HG03342 (cell line): Measurements from ENCODE around the gene DCTN3.

Experiments
- ATAC-seq: cut with Tn5 transposase; IDR thresholded peaks from one replicate; pipeline ENCODE4 v1.9.1; 2021; ENCODE audit warnings: mild to moderate bottlenecking, moderate library complexity; ENCODE audit not compliant: unreplicated experiment

Gene DCTN3

DNA sequence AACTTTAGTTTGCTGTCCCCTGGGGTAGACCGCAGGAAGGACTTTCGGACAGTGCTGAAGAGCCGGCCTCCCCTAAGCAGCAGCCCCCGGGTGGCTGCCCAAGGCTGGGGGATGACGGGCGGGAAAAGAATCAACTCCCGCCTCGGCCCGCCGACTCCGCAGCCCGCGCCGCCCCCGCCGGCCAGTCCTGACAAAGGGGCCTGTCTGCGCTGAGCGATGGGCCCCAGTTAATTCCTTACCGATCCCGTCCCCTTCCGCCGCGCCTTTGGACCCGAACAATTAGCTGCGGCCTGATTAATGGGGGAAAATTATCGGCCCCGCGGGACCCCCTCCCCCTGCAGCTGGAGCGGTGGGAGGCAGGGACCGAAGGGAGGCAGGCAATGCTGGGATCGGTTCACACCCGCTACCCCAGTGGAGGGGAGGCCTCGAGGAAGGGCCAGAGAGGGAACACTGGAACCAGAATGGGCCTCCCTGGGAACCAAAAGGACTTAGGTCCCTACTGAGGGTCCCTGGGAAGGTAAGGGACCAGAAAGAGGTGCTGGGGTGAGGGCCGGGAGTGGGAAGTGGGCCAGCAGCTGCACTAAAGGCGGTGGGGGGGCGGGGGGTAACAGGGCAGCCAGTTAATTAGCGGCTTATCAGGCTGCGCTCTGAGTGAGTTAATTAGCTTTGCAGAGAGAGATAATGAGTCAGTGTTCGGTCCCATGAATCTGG lies 4.3 kb upstream of the DCTN3 start:
- no peak for ATAC-seq

DNA sequence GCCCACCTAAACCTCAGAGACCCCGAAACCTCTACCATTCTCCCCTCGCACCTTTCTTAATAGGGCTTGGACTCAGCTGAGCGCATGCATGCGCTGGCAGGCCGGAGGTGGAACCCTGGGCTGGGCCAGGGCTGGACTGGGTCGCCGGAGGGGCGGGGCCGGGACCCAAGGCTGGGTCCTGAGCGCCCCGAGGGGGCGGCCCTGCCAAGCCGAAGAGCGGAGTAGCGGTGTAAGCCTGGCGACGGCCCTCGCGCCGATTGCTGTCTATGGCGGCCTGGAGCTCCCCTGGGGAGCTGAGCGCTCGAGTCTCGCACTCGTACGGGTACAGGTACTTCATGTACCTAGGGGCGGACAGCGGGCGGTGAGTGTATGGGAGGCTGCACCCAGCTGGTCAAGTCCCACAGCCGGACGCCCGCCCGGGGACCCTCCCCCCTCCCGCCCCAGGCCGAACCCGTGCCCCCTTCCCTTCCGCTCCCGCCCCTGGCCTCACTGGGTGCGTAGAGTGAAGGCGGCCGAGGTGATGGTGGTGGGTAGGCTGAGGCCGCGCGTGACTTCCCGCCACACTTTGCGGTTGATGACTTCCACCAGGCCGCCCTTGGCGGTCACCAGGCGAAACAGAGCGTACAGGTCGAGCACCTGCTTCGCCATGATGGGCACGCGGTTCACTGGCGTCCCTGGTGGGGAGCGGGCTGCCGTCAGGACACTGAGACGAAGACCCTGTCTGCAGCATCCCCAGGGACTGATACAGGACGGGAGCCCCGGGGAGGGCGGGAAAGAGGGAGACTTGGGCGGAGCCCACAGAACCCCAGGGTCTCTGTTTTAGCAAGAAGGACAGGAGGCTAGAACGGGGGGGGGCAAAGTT lies 3.3 kb upstream of the DCTN3 start:
- ATAC-seq = no peak

DNA sequence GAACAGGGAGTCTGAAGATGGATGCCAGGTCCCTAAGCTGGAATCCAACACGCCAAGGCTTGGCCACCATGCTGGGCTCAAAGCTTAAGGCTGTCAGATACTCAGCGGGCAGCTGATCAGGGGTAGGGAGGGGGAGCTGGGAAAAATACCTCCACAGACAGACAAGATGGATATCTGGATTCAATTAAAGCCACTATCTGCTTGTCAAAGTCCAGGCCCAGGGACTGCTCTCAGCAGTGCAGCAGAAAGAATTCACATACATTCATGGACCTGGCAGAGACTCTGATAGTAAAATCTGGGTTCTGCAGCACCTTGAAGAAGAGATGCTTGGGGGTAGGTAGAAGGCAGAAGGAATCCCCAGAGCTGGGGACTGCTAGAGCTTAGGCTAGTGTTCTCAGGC lies 5.2 kb downstream of the DCTN3 start:
- ATAC-seq = no peak

DNA sequence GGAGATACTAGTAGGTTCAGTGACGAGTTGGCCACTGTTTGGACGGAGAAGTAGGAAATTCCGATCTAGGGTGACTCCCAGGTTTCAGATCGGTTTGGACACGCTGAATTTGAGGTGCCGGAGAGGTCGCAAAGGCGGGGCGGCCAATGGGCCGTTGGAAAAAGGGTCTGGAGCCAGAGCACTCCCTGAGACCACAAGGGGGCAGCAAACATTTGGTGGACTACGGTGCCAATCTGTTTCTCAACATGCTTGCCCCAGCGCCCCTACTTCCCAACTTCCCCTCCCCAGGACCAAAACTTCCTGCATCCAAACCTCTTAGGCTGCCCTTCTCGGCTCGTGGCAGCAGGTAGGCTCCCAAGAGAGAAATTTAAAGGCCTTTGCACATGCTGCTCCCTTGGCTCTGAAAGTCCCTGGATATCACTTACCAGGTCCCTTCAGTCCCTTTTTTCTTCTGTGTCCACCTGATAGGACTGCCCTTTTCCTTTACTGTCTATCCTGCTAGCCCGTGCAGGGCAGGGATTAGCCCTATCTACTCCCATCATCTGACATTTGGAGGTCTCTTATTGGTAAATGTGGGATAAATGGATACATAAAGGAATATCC lies 7.4 kb downstream of the DCTN3 start:
- ATAC-seq = no peak

DNA sequence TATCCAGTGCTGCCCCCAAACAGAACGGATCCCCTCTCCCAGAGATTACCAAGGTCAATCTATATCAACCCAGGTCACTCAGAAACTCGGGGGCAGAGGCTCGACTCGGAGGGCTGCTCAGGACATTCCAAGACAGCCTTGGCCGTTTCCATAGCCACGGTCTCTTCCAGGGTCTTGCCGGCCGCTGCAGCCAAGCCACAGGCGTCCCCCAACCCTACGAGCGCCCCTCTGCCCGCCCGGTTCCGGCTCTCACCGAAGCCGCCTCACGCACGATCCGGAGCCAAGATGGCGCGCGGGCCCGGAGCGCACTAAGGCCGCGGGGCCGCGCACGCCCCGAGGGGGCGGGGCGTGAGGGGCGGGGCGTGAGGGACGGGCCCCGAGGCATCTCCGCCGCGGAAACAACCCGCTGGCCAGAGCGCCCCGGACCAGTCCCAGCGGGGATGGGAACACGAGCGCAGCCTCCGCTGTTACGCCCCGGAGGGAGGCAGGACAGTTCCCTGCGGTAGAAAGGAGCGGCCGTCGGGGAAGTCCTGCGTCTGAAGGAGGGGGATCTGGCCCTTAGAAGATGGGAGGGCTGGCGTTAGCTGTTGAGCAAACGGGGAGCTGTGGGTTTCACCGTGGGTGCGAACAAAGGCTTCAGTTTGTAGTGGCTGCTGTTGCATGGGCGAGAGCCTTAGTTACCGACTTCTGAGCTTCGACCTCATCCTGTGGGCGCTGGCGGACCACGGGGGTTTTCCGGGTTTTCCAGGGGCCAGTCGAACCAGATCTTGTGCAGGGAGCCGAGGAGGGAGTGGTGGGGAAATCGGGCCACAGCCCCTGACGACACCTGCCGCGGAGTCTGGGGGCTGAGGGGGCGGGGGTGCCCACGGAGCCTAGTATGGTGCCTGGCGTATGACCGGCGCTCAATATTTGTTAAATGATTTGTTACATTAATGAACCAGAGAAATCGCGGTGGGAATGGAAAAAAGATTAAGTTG lies 8.2 kb downstream of the DCTN3 start, which contains the start of gene RPP25L:
TSS of gene RPP25L (minus strand) at position 287 of the 977 bp plus-strand sequence. CDS start 801 bp downstream, outside the sequence.
- ATAC-seq = peak; percentile 80

DNA sequence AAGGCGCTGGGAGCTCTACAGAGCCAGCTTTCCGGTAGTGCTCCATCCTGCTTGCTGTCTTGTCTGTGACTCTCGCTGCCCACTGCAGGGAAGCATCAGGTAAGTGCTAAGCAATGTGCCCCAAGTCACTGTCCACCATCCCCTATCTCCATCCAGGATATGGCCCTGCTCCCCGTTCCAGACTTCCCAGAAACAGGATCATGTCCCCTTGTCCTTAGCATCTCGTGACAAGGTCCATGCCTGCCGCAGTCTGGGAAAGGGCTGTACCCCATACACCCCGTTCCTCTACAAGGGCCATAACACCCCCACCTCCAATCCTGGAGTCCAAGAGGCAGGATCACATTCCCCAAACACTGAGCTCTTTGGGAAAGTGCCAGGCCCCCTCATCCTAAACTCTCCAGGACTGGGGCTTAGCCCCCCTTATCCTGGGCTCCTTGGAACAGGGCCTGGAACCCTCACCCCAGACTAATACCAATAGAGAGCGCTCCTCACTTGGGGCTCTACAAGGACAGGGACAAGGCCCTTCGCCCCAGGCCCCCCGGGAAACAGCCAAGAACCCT lies 9.0 kb downstream of the DCTN3 start:
- no peak for ATAC-seq

DNA sequence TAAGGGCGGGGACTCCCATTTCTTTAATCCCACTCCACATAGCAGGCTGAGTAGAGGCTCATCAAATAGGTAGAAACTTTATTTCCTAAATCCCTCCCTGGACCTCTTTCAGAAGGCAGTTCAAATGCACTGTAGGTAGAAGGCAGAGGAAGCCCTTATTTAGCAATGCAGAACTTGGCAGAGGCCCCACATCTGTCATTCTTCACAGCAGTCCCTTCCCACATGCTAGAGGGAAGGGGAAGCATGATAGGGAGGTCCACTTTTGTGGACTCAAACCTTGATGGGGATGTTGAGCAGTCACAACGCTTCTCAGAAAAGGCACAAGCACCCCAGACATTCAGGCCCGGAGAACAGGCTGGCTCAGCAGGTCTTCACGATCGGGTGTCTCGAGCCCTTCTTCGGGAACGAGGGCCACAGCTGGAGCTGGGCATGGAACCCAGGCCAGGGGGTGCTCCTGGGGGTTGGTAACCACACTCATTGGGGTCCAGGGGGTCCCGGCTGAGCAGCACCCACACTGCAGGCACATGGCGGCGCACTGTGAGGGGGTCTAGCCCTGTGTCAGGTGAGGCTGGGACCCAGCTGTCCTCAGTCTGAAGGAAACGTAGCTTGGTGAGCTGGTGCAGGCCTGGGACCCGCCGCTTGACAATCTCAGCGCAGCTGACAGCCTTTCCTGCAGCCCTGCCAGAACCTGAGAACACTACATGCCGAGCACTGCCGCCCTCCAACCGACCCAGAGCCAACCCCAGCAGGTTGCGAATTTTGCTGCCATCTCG lies 9.7 kb downstream of the DCTN3 start:
- ATAC-seq = no peak

DNA sequence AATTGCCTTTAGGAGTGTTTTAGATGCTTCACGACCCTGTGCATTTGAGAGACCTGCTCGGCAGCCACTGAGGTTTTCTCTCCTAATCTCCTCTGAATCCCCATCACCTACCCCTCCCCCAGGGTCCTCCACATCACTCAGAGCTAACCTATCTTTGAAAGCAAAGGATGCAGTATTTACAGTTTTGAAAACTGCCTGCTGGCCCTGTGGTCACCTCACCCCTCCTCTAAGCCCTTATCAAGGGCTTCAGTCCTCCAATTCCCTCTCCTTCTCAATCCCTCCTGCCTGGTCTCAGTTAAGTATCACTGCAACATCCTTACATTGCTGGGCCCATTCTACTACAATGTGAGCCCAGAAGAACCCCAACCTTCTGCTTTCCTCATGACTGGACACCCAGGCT lies 13.0 kb downstream of the DCTN3 start:
- ATAC-seq = no peak

DNA sequence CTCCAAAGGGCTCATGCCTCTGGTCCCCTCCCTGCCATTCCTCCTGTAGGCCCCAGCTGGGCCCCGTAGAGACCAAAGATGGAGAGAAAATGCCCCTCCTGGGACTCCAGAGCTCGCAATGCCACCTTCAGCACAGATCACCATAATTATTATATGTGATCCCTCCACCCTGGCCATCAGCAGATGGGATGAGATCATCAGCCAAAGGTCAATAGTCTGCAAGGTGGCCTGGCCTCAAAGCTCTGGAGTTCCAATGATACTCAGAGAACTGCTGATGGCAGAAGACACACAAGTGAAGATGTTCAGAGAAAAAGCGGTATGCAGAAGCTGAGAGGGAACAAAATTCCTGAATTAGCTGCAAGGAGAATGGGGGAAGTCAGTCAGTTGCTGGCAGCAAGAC lies 13.4 kb downstream of the DCTN3 start:
- no peak for ATAC-seq

DNA sequence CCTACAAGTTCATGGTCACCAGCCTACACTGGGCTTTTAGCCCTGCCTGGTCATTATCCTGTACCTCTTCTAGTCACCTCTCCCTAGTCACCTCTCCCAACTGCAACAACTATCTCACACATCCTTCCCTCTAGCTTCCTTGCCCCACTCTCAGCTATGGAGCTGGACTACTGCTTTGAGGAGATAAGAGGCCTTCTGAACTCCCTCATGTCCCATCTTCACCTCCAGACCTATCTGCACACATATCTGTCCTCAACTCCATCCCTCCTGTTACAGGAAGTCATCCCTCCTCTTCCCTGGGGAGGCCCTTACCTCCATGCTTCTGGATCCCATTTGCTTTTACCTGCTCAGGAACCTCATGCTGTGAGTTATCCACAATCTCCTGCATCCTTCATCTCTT lies 14.1 kb downstream of the DCTN3 start:
- no peak for ATAC-seq

DNA sequence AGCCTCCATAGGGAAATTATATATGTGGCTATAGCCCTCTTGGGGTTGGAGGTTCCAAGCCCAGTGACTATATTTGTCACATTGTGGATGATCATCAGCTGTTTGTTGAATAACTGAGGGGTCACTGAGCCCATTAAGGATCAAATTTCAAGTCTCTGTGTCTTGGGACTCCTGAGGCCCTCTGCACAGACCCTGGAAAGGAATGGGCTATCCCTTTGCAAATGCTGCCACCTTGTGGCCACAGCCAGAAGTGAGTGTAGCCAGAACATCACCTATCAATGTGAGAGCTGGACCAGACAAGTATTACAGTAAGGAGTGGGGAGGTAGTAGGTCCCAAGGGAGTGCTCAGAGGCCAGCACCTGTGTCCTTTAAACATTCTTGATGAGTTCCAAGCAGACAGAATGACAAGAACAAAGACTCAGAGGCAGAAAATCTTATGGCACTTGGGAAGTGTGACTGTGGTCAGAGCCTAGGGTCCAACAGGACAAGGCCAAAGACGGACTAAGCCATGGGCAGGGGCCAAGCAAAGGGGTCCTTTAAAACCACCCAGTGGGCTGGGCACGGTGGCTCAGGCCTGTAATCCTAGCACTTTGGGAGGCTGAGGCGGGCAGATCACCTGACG lies 16.6 kb downstream of the DCTN3 start:
- ATAC-seq = peak; percentile 70

DNA sequence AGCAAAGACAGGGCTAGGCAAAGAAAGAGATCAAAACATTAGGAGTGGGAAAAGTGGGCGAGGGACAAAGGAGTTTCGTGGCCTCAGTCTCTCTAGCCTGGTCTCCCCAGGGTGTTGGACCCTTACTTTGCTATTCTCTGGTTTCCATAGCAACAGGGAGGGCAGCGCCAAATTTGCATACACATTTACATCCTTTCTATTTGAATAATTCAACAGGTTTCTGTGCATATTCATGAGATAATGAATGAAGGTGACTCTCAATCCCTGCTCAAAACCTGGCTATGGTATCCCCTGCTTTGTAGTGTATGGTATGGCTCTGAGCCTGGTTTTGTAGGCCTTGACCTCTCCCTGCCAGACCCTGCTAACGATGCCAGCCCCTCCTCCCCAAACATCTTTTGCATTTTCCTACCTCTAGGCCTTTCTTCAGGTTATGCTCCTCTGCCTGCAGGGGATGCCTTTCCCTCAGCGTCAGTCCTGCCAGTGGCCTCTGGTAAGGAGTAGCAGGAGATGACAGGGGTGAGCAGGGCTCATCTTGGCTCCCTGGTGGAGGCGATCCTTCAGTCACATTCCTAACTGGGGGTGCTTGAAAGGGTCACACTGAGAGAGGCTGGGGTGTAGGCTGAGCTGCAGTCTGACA lies 18.2 kb downstream of the DCTN3 start:
- no peak for ATAC-seq

DNA sequence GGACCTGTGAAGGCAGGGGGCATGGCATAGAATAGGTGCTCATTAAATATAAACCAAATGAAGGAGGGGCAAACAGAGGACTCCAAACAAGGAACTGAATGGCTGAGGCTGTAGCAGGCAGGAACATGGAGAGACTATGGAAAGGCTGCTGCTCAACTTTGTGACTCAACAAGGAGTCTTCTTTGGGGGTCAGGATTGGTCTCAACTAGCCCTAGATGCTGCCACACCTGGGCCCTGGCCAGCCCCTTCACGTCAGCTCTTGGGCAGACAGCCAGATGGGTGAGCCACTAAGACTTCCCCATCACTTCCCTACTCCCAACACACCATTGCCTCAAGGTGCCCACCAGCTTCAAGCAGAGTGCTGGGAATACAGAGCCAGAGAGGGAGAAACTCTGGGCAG lies 19.4 kb downstream of the DCTN3 start:
- no peak for ATAC-seq

DNA sequence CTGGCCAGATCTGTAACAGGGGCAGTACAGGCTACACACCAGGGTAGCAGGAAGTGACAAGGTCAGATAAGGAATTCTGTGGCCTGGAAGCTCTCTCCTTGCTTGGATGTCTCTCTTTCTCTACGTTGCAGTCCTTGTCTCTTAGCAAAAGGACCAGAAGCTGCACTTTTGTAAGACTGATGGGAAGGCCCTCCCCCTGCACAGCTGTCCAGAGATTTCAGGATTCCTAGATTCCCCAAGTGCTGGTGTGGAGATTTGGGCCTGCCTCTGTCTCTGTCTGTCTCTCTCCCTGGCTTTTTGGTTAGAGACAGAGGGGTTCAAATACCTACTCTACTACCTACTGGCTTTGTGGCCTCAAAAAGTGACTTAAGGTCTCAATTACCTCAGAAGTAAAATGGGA lies 20.7 kb downstream of the DCTN3 start:
- no peak for ATAC-seq

DNA sequence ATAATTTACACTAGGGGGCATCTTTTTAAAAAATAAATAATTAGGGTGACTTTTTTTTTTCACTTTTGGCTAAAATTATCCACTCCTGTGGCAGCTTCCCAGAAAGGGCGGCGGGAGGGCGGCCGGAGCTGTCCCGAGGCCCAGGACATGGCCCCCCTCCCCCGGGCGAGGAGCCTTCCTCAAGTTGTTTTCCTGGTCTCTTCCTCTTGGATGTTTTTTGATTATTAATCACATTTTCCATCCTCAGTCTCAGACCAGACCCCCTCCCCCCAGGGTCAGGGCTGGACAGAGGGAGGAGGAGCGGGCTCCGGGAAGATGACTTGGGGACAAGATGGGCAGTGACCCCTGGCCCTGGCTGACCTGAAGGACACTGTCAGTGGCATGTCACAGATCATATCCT lies 26.1 kb downstream of the DCTN3 start:
- ATAC-seq = no peak

DNA sequence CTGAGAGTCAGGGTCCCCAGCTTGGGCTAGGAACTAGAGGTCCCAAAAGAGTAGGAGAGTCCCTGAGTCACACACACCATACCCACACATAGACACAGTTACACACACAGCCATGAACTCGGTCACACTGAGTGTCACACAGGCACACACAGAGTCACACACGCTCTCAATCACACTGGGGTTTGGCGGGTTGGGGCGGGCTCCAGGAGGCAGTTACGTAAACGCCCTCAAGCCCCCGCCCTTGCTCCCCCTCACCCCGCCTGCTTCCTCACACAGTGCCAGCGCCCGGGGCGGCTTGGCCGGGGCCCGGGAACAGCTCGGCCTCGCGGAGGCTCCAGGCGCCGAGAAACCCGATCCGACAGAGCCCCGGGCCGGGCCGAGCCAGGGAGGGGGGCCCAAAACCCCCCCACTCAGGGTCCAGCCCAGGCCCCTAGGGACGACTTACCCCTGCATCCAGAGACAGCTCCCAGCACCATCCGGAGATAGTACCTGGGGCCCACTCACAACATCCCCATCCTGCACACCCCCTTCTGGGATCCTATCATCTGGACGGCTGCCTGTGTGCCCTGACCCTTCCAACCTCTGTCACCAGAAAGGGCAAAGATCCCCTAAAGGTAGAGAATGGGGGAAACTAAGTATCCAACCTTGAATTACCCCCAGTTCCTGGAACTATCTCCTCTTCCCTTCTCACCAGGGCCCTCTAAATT lies 27.2 kb downstream of the DCTN3 start:
- no peak for ATAC-seq

DNA sequence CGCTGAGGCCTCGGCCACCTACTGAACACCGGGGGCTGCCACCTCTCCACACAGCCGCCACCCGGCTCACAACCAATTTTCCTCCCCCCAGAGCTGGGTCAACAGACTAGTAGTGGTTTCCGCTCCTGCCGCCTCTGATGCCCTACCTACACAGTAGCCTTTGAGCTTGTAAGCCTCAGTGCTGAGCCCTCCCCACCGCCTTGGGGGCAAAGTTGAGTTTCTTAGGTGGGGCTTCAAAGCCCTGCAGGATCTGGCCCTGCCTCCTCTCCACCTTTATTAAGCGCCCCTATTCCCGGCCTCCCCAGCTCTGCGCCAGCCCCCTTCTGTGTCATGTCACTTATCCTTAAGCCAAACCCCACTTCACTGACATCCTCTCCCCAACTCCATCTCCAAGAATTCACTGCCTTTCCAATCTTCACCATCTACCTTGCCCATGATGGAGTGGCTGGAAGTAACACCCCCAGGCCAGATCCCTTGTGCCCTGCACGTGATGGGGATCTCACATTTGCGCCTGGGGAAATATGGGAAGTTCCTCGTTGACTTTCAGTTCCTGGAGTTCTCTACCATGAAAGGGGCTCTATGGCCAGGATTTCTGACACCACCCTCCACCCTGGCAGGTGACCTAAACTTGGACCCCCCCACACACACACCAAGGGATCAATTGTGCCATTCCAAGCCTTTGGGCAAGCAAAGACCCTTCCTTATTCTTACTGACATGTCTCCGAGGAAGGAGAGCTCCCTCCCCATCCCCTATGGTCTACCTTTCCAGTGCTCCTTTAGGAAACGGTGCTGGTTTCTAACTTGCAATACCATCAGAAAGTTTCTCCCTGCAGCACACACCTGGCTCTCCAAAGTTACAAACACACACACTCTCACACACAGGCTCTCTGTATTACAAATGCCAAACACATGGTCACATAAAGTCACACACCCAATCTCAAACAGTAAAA lies 28.1 kb downstream of the DCTN3 start:
- ATAC-seq = no peak
